Measurements from ENCODE around the gene DGKH. TPM values are rescaled to one million over a fixed set of nuclear protein-coding genes. Genes with fewer than 3 reads are reported as not detected.

DGKH gene
- total and polyA plus RNA-seq, 10 of the 15 experiments (the other 5 are each of a cell fraction or from before 2014, with no cell fraction given) = 1.3 to 15.2 (median 7.3) TPM

DNA sequence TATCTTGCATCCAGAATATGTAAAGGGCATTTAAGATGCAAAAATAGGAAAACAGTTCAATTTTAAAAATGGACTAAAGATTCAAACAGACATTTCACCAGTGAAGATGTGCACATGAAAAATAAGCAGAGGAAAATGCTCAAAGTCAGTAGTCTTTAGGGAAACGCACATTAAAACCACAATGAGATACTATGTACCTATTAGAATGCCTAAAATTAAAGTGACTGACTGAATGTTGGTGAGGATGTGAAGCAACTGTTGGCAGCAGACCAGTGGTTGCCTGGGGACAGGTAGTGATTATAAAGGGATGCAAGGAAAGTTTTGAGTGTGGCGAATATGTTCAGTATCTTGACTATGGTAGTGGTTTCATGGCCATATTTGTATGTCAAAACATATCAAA lies 75.2 kb downstream of the DGKH start:
- SMC1A ChIA-PET (ENCODE audit: uncharacterized antibody, unreplicated experiment) = interaction anchor here (1.3 kb wide), 2 partner anchors 12 to 19 kb away, joined by 3 to 5 read pairs; no protein-coding TSS in a partner anchor
- Histone ChIP-seq H3K27me3 (replicated peaks in 1 of 2; ENCODE audit: control insufficient read depth in 2 of 2, insufficient read depth in 2 of 2, low read length in 1 of 2) (no peaks in the 10 kb centered on the region), H3K9ac (ENCODE audit: control insufficient read depth, insufficient read depth, low read length) (no peak overlapping the region), H3K4me2 (ENCODE audit: control insufficient read depth, insufficient read depth) (no peak overlapping the region), H2AFZ (ENCODE audit: control insufficient read depth, low read depth, low read length) (no peak overlapping the region), H3K36me3 (ENCODE audit: control insufficient read depth in 2 of 2, insufficient read depth in 2 of 2, low read length in 1 of 2) (peaks cover 0 to 3% of the 10 kb centered on the region in 2 experiments; a peak in 1 of 4 replicates), H3K79me2 (ENCODE audit: control insufficient read depth, insufficient read depth, low read length) (no peaks in the 10 kb centered on the region; the same call in 1 of the 2 replicates), H3K27ac (ENCODE audit: control insufficient read depth, insufficient read depth) (no peak overlapping the region), H4K20me1 (ENCODE audit: control insufficient read depth, insufficient read depth) (no peaks in the 10 kb centered on the region), H3K4me3 (no peak overlapping the region), H3K9me3 (replicated peaks; ENCODE audit: control insufficient read depth, insufficient read depth, low read length) (no peaks in the 10 kb centered on the region; the same call in 2 of the 3 replicates), H3K4me1 (ENCODE audit: control insufficient read depth, insufficient read depth, low read length) (no peaks in the 10 kb centered on the region; the same call in 1 of the 2 replicates)
- RAD21 ChIA-PET (ENCODE audit: unreplicated experiment) = no interaction called here
- BruUV-seq (replicated peaks) = no TSS peak
- WGBS (ENCODE audit: insufficient coverage, insufficient replicate concordance, low lambda C conversion rate, missing lambda C conversion rate) = 100% methylated on average over 2 of the region's 2 CpGs
- POLR2A ChIA-PET = no interaction called here
- CTCF ChIA-PET = interaction anchor here (1.7 kb wide), 1 partner anchor 8 kb away, joined by 3 read pairs; no protein-coding TSS in a partner anchor
- in situ Hi-C loops (cut with MboI) (no loop called here), intact Hi-C loops (cut with micrococcal nuclease; ENCODE audit: unreplicated experiment) (no loop called here)
- ATAC-seq (no peak), DNase-seq (ENCODE audit: low read depth, low spot score) (no peak), FAIRE-seq (no peak)
- TF ChIP-seq ZNF622 (IDR thresholded peaks at IDR 0.05) = no peak
- TF ChIP-seq, protein P1, sequence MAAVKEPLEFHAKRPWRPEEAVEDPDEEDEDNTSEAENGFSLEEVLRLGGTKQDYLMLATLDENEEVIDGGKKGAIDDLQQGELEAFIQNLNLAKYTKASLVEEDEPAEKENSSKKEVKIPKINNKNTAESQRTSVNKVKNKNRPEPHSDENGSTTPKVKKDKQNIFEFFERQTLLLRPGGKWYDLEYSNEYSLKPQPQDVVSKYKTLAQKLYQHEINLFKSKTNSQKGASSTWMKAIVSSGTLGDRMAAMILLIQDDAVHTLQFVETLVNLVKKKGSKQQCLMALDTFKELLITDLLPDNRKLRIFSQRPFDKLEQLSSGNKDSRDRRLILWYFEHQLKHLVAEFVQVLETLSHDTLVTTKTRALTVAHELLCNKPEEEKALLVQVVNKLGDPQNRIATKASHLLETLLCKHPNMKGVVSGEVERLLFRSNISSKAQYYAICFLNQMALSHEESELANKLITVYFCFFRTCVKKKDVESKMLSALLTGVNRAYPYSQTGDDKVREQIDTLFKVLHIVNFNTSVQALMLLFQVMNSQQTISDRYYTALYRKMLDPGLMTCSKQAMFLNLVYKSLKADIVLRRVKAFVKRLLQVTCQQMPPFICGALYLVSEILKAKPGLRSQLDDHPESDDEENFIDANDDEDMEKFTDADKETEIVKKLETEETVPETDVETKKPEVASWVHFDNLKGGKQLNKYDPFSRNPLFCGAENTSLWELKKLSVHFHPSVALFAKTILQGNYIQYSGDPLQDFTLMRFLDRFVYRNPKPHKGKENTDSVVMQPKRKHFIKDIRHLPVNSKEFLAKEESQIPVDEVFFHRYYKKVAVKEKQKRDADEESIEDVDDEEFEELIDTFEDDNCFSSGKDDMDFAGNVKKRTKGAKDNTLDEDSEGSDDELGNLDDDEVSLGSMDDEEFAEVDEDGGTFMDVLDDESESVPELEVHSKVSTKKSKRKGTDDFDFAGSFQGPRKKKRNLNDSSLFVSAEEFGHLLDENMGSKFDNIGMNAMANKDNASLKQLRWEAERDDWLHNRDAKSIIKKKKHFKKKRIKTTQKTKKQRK (IDR thresholded peaks at IDR 0.05; ENCODE audit: low read depth, low read length) = no peak
- TF ChIP-seq POLR2A (IDR thresholded peaks at IDR 0.05; ENCODE audit: low read depth, low read length) = no peak
- no peak for TF ChIP-seq EED (IDR thresholded peaks at IDR 0.05; ENCODE audit: low read depth)
